K562 (cell line): ENCODE results near the gene SBNO1. TPM values are rescaled to one million over a fixed set of nuclear protein-coding genes. Genes with fewer than 3 reads are reported as not detected.

ENCODE experiments used
- ATAC-seq: fragments of 200-7000 bp; cut with Tn5 transposase; 3 replicates; pipeline ENCODE4 v1.9.1; 2020; ENCODE audit warnings: moderate library complexity
- BruUV-seq: library from RNA; stranded (reverse); fragments of 400-500 nt; replicated peaks from 2 replicates; lab custom pipeline; 2021; lab: Mats Ljungman, UMichigan
- CTCF ChIA-PET: fragments of 300-600 bp; formaldehyde crosslinking; extraction: SDS; loops from one replicate; lab custom pipeline; 2021; ENCODE audit warnings: low intra/inter-chr PET ratio; lab: Yijun Ruan, JAX
- POLR2A ChIA-PET: fragments of 300-600, 350-650 bp; sonication (Branson Sonifier 250); formaldehyde crosslinking; extraction: SDS; loops from one replicate; lab custom pipeline; 2021; ENCODE audit warnings: antibody characterized with exemption, inconsistent platforms; lab: Yijun Ruan, JAX
- DNase-seq, 4 experiments: peaks; one replicate each; pipeline versions ENCODE4 v3.0.0 to v3.0.0-alpha.2; 2011 to 2018; ENCODE audit warnings: low spot score in 3 of 4, mixed read lengths in 3 of 4; ENCODE audit errors: extremely low read depth in 1 of 4
- FAIRE-seq: peaks from 2 replicates; lab custom pipeline; 2011; peaks lifted over from hg19 to GRCh38; lab: Jason Lieb, UNC
- H2AFZ ChIP-seq: 2 replicates; pipeline ENCODE4 v1.6.0; 2011; ENCODE audit warnings: low read depth, low read length, control low read depth, inconsistent platforms
- H3K27ac ChIP-seq: fragments of 200-600 bp; 3 replicates; pipeline ENCODE4 v1.8.0; 2011; ENCODE audit warnings: low read depth, mild to moderate bottlenecking, control low read depth, inconsistent platforms, low read length, moderate library complexity, mixed read lengths; ENCODE audit errors: extremely low read depth
- H3K27me3 ChIP-seq, 2 experiments: fragments of 300-600 bp in 1 of 2; 2 replicates in 1 of 2; 3 replicates in 1 of 2; pipeline versions ENCODE4 v1.6.0 to v1.8.0; 2011; ENCODE audit warnings: inconsistent platforms in 2 of 2, low read length in 2 of 2, mild to moderate bottlenecking in 1 of 2, mixed read lengths in 1 of 2, moderate library complexity in 1 of 2; ENCODE audit not compliant: control insufficient read depth in 2 of 2, insufficient read depth in 2 of 2
- H3K36me3 ChIP-seq: fragments of 300-600 bp; 3 replicates; pipeline ENCODE4 v1.8.0; 2011; ENCODE audit warnings: mild to moderate bottlenecking, low read length, inconsistent platforms; ENCODE audit not compliant: control insufficient read depth, insufficient read depth
- H3K4me1 ChIP-seq, 2 experiments: fragments of 200-600 bp in 1 of 2; replicated peaks in 1 of 2; 2 replicates in 1 of 2; 3 replicates in 1 of 2; pipeline versions ENCODE4 v1.5.1 to v1.8.0; 2011; ENCODE audit warnings: inconsistent platforms in 2 of 2, low read length in 2 of 2, mild to moderate bottlenecking in 1 of 2, mixed read lengths in 1 of 2, moderate library complexity in 1 of 2; ENCODE audit not compliant: control insufficient read depth in 2 of 2, insufficient read depth in 2 of 2
- H3K4me2 ChIP-seq: 2 replicates; pipeline ENCODE4 v1.6.1; 2011; ENCODE audit warnings: low read length, control low read depth, inconsistent platforms, mixed read lengths; ENCODE audit not compliant: insufficient read depth
- H3K4me3 ChIP-seq: fragments of 200-600 bp; sonication (generic), shearing (Covaris generic); 2 replicates; pipeline ENCODE4 v1.5.1; 2016; ENCODE audit warnings: control low read depth, inconsistent platforms
- H3K79me2 ChIP-seq: fragments of 200-600 bp; 3 replicates; pipeline ENCODE4 v1.8.0; 2011; ENCODE audit warnings: low read length, inconsistent platforms; ENCODE audit not compliant: control insufficient read depth, insufficient read depth
- H3K9ac ChIP-seq, 2 experiments: 2 replicates each; pipeline versions ENCODE4 v1.6.0 to v1.6.1; 2011; ENCODE audit warnings: low read depth in 2 of 2, low read length in 2 of 2, control low read depth in 1 of 2, inconsistent platforms in 1 of 2, mild to moderate bottlenecking in 1 of 2, mixed read lengths in 1 of 2; ENCODE audit not compliant: insufficient read depth in 1 of 2
- H3K9me1 ChIP-seq: one replicate; pipeline ENCODE4 v1.6.0; 2011; ENCODE audit warnings: inconsistent platforms, mild to moderate bottlenecking, low read length, moderate library complexity; ENCODE audit not compliant: control insufficient read depth, insufficient read depth
- H3K9me3 ChIP-seq: replicated peaks from 2 replicates; pipeline ENCODE4 v1.5.1; 2011; ENCODE audit warnings: low read depth, low read length, inconsistent platforms; ENCODE audit not compliant: control insufficient read depth, insufficient read depth
- H4K20me1 ChIP-seq: replicated peaks from 2 replicates; pipeline ENCODE4 v1.6.1; 2011; ENCODE audit warnings: low read length, inconsistent platforms, mixed read lengths; ENCODE audit not compliant: control insufficient read depth, insufficient read depth
- CBFA2T3 ChIP-seq: fragments of 450-650 bp; IDR thresholded peaks from 2 replicates; pipeline ENCODE4 v1.6.1; 2017
- CREM ChIP-seq: IDR thresholded peaks from 2 replicates; pipeline ENCODE4 v1.6.1; 2014; ENCODE audit warnings: antibody characterized with exemption, low read depth
- ELF2 ChIP-seq: fragments of 250-450 bp; sonication (Bioruptor Pico); IDR thresholded peaks from 2 replicates; pipeline ENCODE4 v1.5.0; 2021; ENCODE audit warnings: mild to moderate bottlenecking
- JUNB ChIP-seq: fragments of 450-650 bp; formaldehyde crosslinking; conservative IDR thresholded peaks from 2 replicates; pipeline ENCODE4 v1.4.0; 2020; ENCODE audit warnings: mild to moderate bottlenecking
- RBM22 ChIP-seq: fragments of 200-400 bp; formaldehyde crosslinking; IDR thresholded peaks from 2 replicates; pipeline ENCODE4 v1.6.1; 2018; ENCODE audit warnings: low read length, low read depth; ENCODE audit not compliant: poor library complexity, severe bottlenecking
- SAP30 ChIP-seq: fragments of 200-600 bp; sonication (generic); IDR thresholded peaks from 2 replicates; pipeline ENCODE4 v1.6.1; 2012; ENCODE audit warnings: borderline replicate concordance, low read depth, mild to moderate bottlenecking, moderate library complexity, low read length, control low read depth, inconsistent platforms; ENCODE audit not compliant: insufficient read depth, poor library complexity, severe bottlenecking
- SRSF7 ChIP-seq: fragments of 200-400 bp; formaldehyde crosslinking; optimal IDR thresholded peaks from 2 replicates; pipeline ENCODE3; 2017; ENCODE audit warnings: mild to moderate bottlenecking, low read depth, low read length
- STAG1 ChIP-seq: sonication (generic); formaldehyde crosslinking; IDR thresholded peaks from 2 replicates; pipeline ENCODE4 v1.5.0; 2020; ENCODE audit warnings: missing genetic modification reagents, borderline replicate concordance
- ZKSCAN8 ChIP-seq: fragments of 200-800 bp; sonication (Bioruptor generic); IDR thresholded peaks from 2 replicates; pipeline ENCODE4 v1.6.1; 2016; ENCODE audit warnings: missing genetic modification characterization, missing compliant biosample characterization
- ZNF23 ChIP-seq: fragments of 250-450 bp; sonication (Bioruptor Pico); IDR thresholded peaks from 2 replicates; pipeline ENCODE4 v1.4.0; 2020; ENCODE audit warnings: mild to moderate bottlenecking
- ZNF24 ChIP-seq: fragments of 450-650 bp; IDR thresholded peaks from 2 replicates; pipeline ENCODE4 v1.6.1; 2016
- ZNF717 ChIP-seq: fragments of 250-450 bp; sonication (Bioruptor Pico); IDR thresholded peaks from 2 replicates; pipeline ENCODE4 v1.5.0; 2021
- WGBS: fragments of 100-300 bp; shearing (Covaris generic); methylation state at CpG from one replicate; pipeline ENCODE4 v1.1.6; 2016; ENCODE audit warnings: low coverage, mixed read lengths; ENCODE audit not compliant: insufficient coverage; ENCODE audit errors: missing lambda C conversion rate; 5-methylcytosine and 5-hydroxymethylcytosine counted together
- in situ Hi-C: fragments of 300-500 bp; cut with MboI; formaldehyde crosslinking; loops from 4 replicates; pipeline ENCODE4 v1.15.0; 2018; ENCODE audit warnings: inconsistent platforms, mixed read lengths
- intact Hi-C: fragments of 100-400 bp; cut with micrococcal nuclease; formaldehyde crosslinking; loops from 2 replicates; pipeline ENCODE4 v1.14.2; 2022
- polyA plus RNA-seq, 8 experiments: library from polyadenylated mRNA; depleted of rRNA in 4 of 8; stranded (reverse) in 5 of 8; unstranded in 3 of 8; fragments of >200 nt; fragmentation: Nextera tagmentation in 2 of 8; fragmentation: Illumina TruSeq in 1 of 8; extraction: Ambion mirVana in 2 of 8; extraction: Trizol in 1 of 8; gene quantifications; 2 replicates each; pipeline versions ENCODE4 v1.2.1 to v1.2.3, GENCODE V29; 2011 to 2014; ENCODE audit warnings: inconsistent platforms in 1 of 8, missing spikeins in 1 of 8
- total RNA-seq, 7 experiments: library from RNA; depleted of rRNA in 6 of 7; stranded (reverse); fragments of >200 nt in 6 of 7; fragmentation: Illumina TruSeq in 2 of 7; extraction: Trizol in 2 of 7; gene quantifications; 2 replicates each; pipeline versions ENCODE4 v1.2.1 to v1.2.3, GENCODE V29; 2011 to 2021; ENCODE audit warnings: low replicate concordance in 1 of 7
- TF ChIP-seq, protein P1 (sequence below): fragments of 250-450 bp; sonication (Bioruptor Pico); IDR thresholded peaks from 2 replicates; pipeline ENCODE4 v1.8.0; 2021; ENCODE audit warnings: moderate library complexity, mild to moderate bottlenecking, inconsistent platforms
- TF ChIP-seq, protein P2 (sequence below): fragments of 250-450 bp; sonication (Bioruptor Pico); IDR thresholded peaks from 2 replicates; pipeline ENCODE4 v1.4.0; 2020; ENCODE audit warnings: mild to moderate bottlenecking
- TF ChIP-seq, protein P3 (sequence below): sonication (generic); formaldehyde crosslinking; IDR thresholded peaks from 2 replicates; pipeline ENCODE4 v1.8.0; 2022; ENCODE audit warnings: mild to moderate bottlenecking, low read depth, missing genetic modification reagents

Gene SBNO1
- total and polyA plus RNA-seq, 9 of the 15 experiments (the other 6 are each of a cell fraction or from before 2014, with no cell fraction given), result 14.9 to 77.1 (median 35.9) TPM

DNA sequence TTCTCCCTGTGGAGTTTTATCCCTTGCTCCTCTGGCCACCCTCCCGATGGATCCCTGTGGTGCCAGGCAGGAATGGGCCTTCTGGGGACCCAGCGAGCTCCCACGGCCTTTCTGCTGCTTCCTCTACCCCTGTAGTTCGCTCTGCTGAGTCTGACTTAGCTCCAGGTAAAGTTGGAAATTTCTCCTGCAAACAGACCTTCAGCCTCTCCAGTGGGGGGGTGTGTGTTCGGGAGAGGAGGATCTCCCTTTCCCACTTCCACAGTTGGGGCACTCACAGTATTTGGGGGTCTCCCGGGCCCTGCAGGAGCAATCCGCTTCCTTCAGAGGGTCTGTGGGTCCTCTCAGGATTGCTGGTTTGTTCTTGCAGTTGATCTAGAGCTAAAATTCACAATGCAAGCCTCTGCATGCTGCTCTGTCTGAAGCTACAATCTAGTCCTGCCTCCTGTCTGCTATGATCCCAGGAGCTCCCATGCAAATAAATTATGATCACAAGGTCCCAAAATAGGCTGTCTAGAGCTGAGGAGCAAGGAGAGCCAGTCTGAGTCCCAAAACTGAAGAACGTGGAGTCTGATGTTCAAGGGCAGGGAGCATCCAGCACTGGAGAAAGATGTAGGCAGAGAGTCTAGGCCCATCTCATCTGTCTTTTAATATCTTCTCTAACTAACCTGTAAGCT is 113.1 kb downstream of the SBNO1 start:
- Histone ChIP-seq H3K4me2 (no peak overlapping the region), H3K9me1 (no peaks in the 10 kb centered on the region), H3K27ac (peak overlapping the region; percentile 62), H3K27me3 (no peaks in the 10 kb centered on the region), H3K9ac (peak overlapping the region; percentile 20 to 83; a peak in 3 of 4 replicates), H3K4me3 (no peak overlapping the region), H3K4me1 (peaks cover 19% of the 10 kb centered on the region in 2 experiments), H2AFZ (no peak overlapping the region), H3K79me2 (peaks cover 67% of the 10 kb centered on the region), H4K20me1 (peaks cover 4% of the 10 kb centered on the region), H3K36me3 (peaks cover 54% of the 10 kb centered on the region; the same call in 2 of the 3 replicates), H3K9me3 (0 out of 2 replicates have a peak, but pooled peaks cover 2% of the 10 kb centered on the region)
- 88% methylated on average over 8 of the region's 8 CpGs for WGBS
- CTCF ChIA-PET, result no interaction called here
- FAIRE-seq (no peak), DNase-seq (no peak), ATAC-seq (no peak; the same call in 2 of the 3 replicates)
- POLR2A ChIA-PET, result interaction anchor here (1.0 to 5.4 kb wide), 3 partner anchors 9 to 19 kb away, joined by 3 to 43 read pairs (median 14); partner anchors contain the start of genes MPHOSPH9 and MTRFR
- no TSS peak for BruUV-seq
- intact Hi-C loops, result no loop called here
- in situ Hi-C loops, result no loop called here
- TF ChIP-seq, protein P1, sequence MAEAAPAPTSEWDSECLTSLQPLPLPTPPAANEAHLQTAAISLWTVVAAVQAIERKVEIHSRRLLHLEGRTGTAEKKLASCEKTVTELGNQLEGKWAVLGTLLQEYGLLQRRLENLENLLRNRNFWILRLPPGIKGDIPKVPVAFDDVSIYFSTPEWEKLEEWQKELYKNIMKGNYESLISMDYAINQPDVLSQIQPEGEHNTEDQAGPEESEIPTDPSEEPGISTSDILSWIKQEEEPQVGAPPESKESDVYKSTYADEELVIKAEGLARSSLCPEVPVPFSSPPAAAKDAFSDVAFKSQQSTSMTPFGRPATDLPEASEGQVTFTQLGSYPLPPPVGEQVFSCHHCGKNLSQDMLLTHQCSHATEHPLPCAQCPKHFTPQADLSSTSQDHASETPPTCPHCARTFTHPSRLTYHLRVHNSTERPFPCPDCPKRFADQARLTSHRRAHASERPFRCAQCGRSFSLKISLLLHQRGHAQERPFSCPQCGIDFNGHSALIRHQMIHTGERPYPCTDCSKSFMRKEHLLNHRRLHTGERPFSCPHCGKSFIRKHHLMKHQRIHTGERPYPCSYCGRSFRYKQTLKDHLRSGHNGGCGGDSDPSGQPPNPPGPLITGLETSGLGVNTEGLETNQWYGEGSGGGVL (CRISPR knock-in tag), result no peak
- no peak for TF ChIP-seq ZNF24
- TF ChIP-seq SAP30, result no peak
- no peak for TF ChIP-seq CBFA2T3
- TF ChIP-seq JUNB, result no peak
- no peak for TF ChIP-seq ZNF23
- TF ChIP-seq ZKSCAN8 (CRISPR knock-in tag), result no peak
- TF ChIP-seq ZNF717 (CRISPR knock-in tag), result no peak
- TF ChIP-seq SRSF7, result no peak
- TF ChIP-seq, protein P2, sequence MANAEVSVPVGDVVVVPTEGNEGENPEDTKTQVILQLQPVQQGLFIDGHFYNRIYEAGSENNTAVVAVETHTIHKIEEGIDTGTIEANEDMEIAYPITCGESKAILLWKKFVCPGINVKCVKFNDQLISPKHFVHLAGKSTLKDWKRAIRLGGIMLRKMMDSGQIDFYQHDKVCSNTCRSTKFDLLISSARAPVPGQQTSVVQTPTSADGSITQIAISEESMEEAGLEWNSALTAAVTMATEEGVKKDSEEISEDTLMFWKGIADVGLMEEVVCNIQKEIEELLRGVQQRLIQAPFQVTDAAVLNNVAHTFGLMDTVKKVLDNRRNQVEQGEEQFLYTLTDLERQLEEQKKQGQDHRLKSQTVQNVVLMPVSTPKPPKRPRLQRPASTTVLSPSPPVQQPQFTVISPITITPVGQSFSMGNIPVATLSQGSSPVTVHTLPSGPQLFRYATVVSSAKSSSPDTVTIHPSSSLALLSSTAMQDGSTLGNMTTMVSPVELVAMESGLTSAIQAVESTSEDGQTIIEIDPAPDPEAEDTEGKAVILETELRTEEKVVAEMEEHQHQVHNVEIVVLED, result no peak
- TF ChIP-seq CREM, result no peak
- no peak for TF ChIP-seq RBM22
- TF ChIP-seq ELF2 (CRISPR knock-in tag), result no peak
- TF ChIP-seq, protein P3, sequence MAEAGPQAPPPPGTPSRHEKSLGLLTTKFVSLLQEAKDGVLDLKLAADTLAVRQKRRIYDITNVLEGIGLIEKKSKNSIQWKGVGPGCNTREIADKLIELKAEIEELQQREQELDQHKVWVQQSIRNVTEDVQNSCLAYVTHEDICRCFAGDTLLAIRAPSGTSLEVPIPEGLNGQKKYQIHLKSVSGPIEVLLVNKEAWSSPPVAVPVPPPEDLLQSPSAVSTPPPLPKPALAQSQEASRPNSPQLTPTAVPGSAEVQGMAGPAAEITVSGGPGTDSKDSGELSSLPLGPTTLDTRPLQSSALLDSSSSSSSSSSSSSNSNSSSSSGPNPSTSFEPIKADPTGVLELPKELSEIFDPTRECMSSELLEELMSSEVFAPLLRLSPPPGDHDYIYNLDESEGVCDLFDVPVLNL (CRISPR knock-in tag), result no peak
- no peak for TF ChIP-seq STAG1
